Lower leg skin (tissue), 3 donors: Measurements from ENCODE around the gene ODAD4.

ENCODE experiments used
- CTCF ChIP-seq, 3 donors: fragments of 450-650 bp; IDR thresholded peaks; one replicate each; pipeline ENCODE4 v1.5.1; 2016; ENCODE audit warnings: antibody characterized with exemption in 3 of 3, mild to moderate bottlenecking in 3 of 3, moderate library complexity in 2 of 3
- POLR2A ChIP-seq, 2 donors: fragments of 450-650 bp; IDR thresholded peaks; one replicate each; pipeline ENCODE4 v1.6.1; 2016 to 2017; ENCODE audit warnings: antibody characterized with exemption in 2 of 2, mild to moderate bottlenecking in 1 of 2, moderate library complexity in 1 of 2

- no peak for TF ChIP-seq CTCF (IDR thresholded peaks at IDR 0.05)
- no peak for TF ChIP-seq POLR2A (IDR thresholded peaks at IDR 0.05)
These were observed 27.5 kb downstream of the ODAD4 start for GRCh38 chr17:41957869-41958439.
